Fibroblast of lung (primary cell): ENCODE data around the gene SLC35F4. TPM values are rescaled to one million over a fixed set of nuclear protein-coding genes. Genes with fewer than 3 reads are reported as not detected.

Experiments used
- DNase-seq, 2 donors: peaks; one replicate each; pipeline versions ENCODE4 v3.0.0 to v3.0.0-alpha.2; 2010; ENCODE audit warnings: low read depth in 2 of 2
- H2AFZ ChIP-seq: 2 replicates; pipeline ENCODE4 v1.5.1; 2012; ENCODE audit warnings: low read length, control low read depth, inconsistent platforms
- H3K27ac ChIP-seq: 2 replicates; pipeline ENCODE4 v1.5.1; 2011; ENCODE audit warnings: low read length, control low read depth; ENCODE audit not compliant: insufficient read depth
- H3K27me3 ChIP-seq: 2 replicates; pipeline ENCODE4 v1.5.1; 2011; ENCODE audit warnings: mild to moderate bottlenecking, low read length; ENCODE audit not compliant: control insufficient read depth, insufficient read depth
- H3K36me3 ChIP-seq: 2 replicates; pipeline ENCODE4 v1.5.1; 2011; ENCODE audit warnings: low read length; ENCODE audit not compliant: control insufficient read depth, insufficient read depth
- H3K4me1 ChIP-seq: 2 replicates; pipeline ENCODE4 v1.5.1; 2011; ENCODE audit warnings: low read length; ENCODE audit not compliant: control insufficient read depth, insufficient read depth; ENCODE audit errors: extremely low read depth
- H3K4me2 ChIP-seq: 2 replicates; pipeline ENCODE4 v1.5.1; 2011; ENCODE audit warnings: low read length, control low read depth; ENCODE audit not compliant: insufficient read depth; ENCODE audit errors: extremely low read depth
- H3K4me3 ChIP-seq, 4 experiments: fragments of 200-600 bp in 1 of 4; sonication (generic) in 1 of 4; replicated peaks in 1 of 4; 2 replicates each; pipeline ENCODE4 v1.5.1; 2011 to 2016; ENCODE audit warnings: low read length in 4 of 4, low read depth in 3 of 4, mild to moderate bottlenecking in 3 of 4, control low read depth in 2 of 4, inconsistent platforms in 1 of 4, mixed read lengths in 1 of 4; ENCODE audit not compliant: insufficient read depth in 1 of 4; ENCODE audit errors: control extremely low read depth in 1 of 4
- H3K79me2 ChIP-seq: 2 replicates; pipeline ENCODE4 v1.5.1; 2012; ENCODE audit warnings: mild to moderate bottlenecking, low read length, inconsistent platforms; ENCODE audit not compliant: control insufficient read depth, insufficient read depth
- H3K9ac ChIP-seq: 2 replicates; pipeline ENCODE4 v1.5.1; 2011; ENCODE audit warnings: mild to moderate bottlenecking, low read length, control low read depth; ENCODE audit not compliant: insufficient read depth
- H3K9me3 ChIP-seq: 2 replicates; pipeline ENCODE4 v1.5.1; 2012; ENCODE audit warnings: low read depth, low read length; ENCODE audit not compliant: control insufficient read depth, insufficient read depth
- H4K20me1 ChIP-seq: 2 replicates; pipeline ENCODE4 v1.5.1; 2011; ENCODE audit warnings: low read length; ENCODE audit not compliant: control insufficient read depth, insufficient read depth; ENCODE audit errors: extremely low read depth
- CTCF ChIP-seq, 2 donors: IDR thresholded peaks in 1 of 2; conservative IDR thresholded peaks in 1 of 2; 1 replicate in 1 of 2; 2 replicates in 1 of 2; pipeline ENCODE4 v1.5.1; 2011 to 2012; ENCODE audit warnings: low read length in 2 of 2, control low read depth in 1 of 2, inconsistent platforms in 1 of 2, low read depth in 1 of 2, mild to moderate bottlenecking in 1 of 2
- EZH2 ChIP-seq: IDR thresholded peaks from 2 replicates; pipeline ENCODE4 v1.5.1; 2012; ENCODE audit warnings: low read length, control low read depth, mild to moderate bottlenecking; ENCODE audit errors: missing control alignments
- polyA plus RNA-seq, 2 donors: library from polyadenylated mRNA; depleted of rRNA in 1 of 2; stranded (reverse) in 1 of 2; unstranded in 1 of 2; fragments of >200 nt; gene quantifications; 2 replicates each; pipeline ENCODE4 v1.2.1, GENCODE V29; 2011 to 2012; ENCODE audit warnings: missing spikeins in 1 of 2
- total RNA-seq: library from RNA; depleted of rRNA; stranded (reverse); fragments of >200 nt; gene quantifications from 2 replicates; pipeline ENCODE4 v1.2.1, GENCODE V29; 2014

The SLC35F4 gene
- total and polyA plus RNA-seq, 2 donors (not counting 1 experiment from before 2014, with no cell fraction given) = not detected

- H3K9ac ChIP-seq = no peak overlapping the region
- H3K27ac ChIP-seq = no peak overlapping the region
- H3K79me2 ChIP-seq = no peaks in the 10 kb centered on the region
- TF ChIP-seq CTCF (conservative IDR thresholded peaks at IDR 0.05 in 1 of 2, IDR thresholded peaks at IDR 0.05 in 1 of 2; ENCODE audit: low read depth in 1 of 2, low read length in 2 of 2) (no peak), EZH2 (no peak)
- DNase-seq = no peak
- H3K4me1 ChIP-seq = no peaks in the 10 kb centered on the region
- H3K4me2 ChIP-seq = no peak overlapping the region
- no peak overlapping the region for H3K4me3 ChIP-seq
- no peaks in the 10 kb centered on the region for H3K9me3 ChIP-seq
- no peak overlapping the region for H2AFZ ChIP-seq
- H4K20me1 ChIP-seq = no peaks in the 10 kb centered on the region
- no peaks in the 10 kb centered on the region for H3K27me3 ChIP-seq
- no peaks in the 10 kb centered on the region for H3K36me3 ChIP-seq
These were observed 224.1 kb downstream of the SLC35F4 start for GRCh38 chr14:57641776-57642175.

GRCh38 chr14:57640036-57640435, 225.9 kb downstream of the SLC35F4 start:
- no peaks in the 10 kb centered on the region for H3K27me3 ChIP-seq
- H3K27ac ChIP-seq = no peak overlapping the region
- no peak overlapping the region for H3K4me3 ChIP-seq
- H3K9me3 ChIP-seq = no peaks in the 10 kb centered on the region
- H4K20me1 ChIP-seq = no peaks in the 10 kb centered on the region
- H3K79me2 ChIP-seq = no peaks in the 10 kb centered on the region
- no peaks in the 10 kb centered on the region for H3K36me3 ChIP-seq
- H3K4me2 ChIP-seq = no peak overlapping the region
- no peaks in the 10 kb centered on the region for H3K4me1 ChIP-seq
- no peak overlapping the region for H2AFZ ChIP-seq
- no peak for DNase-seq
- H3K9ac ChIP-seq = no peak overlapping the region
- TF ChIP-seq CTCF (conservative IDR thresholded peaks at IDR 0.05 in 1 of 2, IDR thresholded peaks at IDR 0.05 in 1 of 2; ENCODE audit: low read depth in 1 of 2, low read length in 2 of 2) (no peak), EZH2 (no peak)

- DNase-seq = no peak
- Histone ChIP-seq H4K20me1 (no peaks in the 10 kb centered on the region), H3K9me3 (no peaks in the 10 kb centered on the region), H3K36me3 (no peaks in the 10 kb centered on the region), H3K4me1 (no peaks in the 10 kb centered on the region), H3K9ac (no peak overlapping the region), H2AFZ (no peak overlapping the region), H3K4me3 (no peak overlapping the region), H3K27me3 (no peaks in the 10 kb centered on the region), H3K79me2 (no peaks in the 10 kb centered on the region), H3K27ac (no peak overlapping the region), H3K4me2 (no peak overlapping the region)
- TF ChIP-seq EZH2 = no peak
- no peak for TF ChIP-seq CTCF (conservative IDR thresholded peaks at IDR 0.05 in 1 of 2, IDR thresholded peaks at IDR 0.05 in 1 of 2; ENCODE audit: low read depth in 1 of 2, low read length in 2 of 2)
These were observed 228.0 kb downstream of the SLC35F4 start for GRCh38 chr14:57637901-57638300.
